IMR-90 (cell line): Measurements from ENCODE around the gene WAS. TPM values are rescaled to one million over a fixed set of nuclear protein-coding genes. Genes with fewer than 3 reads are reported as not detected.

Source experiments
- ATAC-seq: fragments of 200-7000 bp; cut with Tn5 transposase; 2 replicates; pipeline ENCODE4 v1.9.1; 2020; ENCODE audit warnings: low read depth, mild to moderate bottlenecking, moderate library complexity
- BruUV-seq: library from RNA; stranded (reverse); fragments of 400-500 nt; replicated peaks from 2 replicates; lab custom pipeline; 2021; lab: Mats Ljungman, UMichigan
- CTCF ChIA-PET: fragments of 300-600 bp; formaldehyde crosslinking; extraction: SDS; loops from one replicate; lab custom pipeline; 2021; ENCODE audit warnings: antibody characterized with exemption; lab: Yijun Ruan, JAX
- POLR2A ChIA-PET: fragments of 300-600 bp; sonication (Branson Sonifier 250); formaldehyde crosslinking; loops from one replicate; lab custom pipeline; 2022; ENCODE audit warnings: antibody characterized with exemption; ENCODE audit not compliant: unreplicated experiment; lab: Charles Lee
- DNase-seq: peaks from one replicate; pipeline ENCODE4 v3.0.0; 2013
- H2AFZ ChIP-seq: replicated peaks from 2 replicates; pipeline ENCODE3; 2013; ENCODE audit warnings: low read length, mild to moderate bottlenecking; ENCODE audit not compliant: poor library complexity
- H2AK5ac ChIP-seq: 2 replicates; pipeline ENCODE4 v1.6.1; 2013; ENCODE audit warnings: low read depth, low read length, inconsistent platforms
- H2AK9ac ChIP-seq: replicated peaks from 2 replicates; pipeline ENCODE3; 2013; ENCODE audit warnings: mild to moderate bottlenecking, low read depth, low read length, moderate library complexity; ENCODE audit not compliant: poor library complexity
- H2BK120ac ChIP-seq: 2 replicates; pipeline ENCODE4 v1.6.1; 2013; ENCODE audit warnings: low read depth, low read length, inconsistent platforms
- H2BK15ac ChIP-seq: 3 replicates; pipeline ENCODE4 v1.6.1; 2013; ENCODE audit warnings: low read depth, low read length, inconsistent platforms
- H2BK20ac ChIP-seq: 2 replicates; pipeline ENCODE4 v1.6.1; 2013; ENCODE audit warnings: low read depth, mild to moderate bottlenecking, inconsistent platforms, low read length, moderate library complexity
- H2BK5ac ChIP-seq: 2 replicates; pipeline ENCODE4 v1.6.1; 2013; ENCODE audit warnings: mild to moderate bottlenecking, low read depth, low read length, inconsistent platforms; ENCODE audit not compliant: poor library complexity, severe bottlenecking
- H3K14ac ChIP-seq: replicated peaks from 2 replicates; pipeline ENCODE4 v1.6.1; 2013; ENCODE audit warnings: low read depth, low read length, inconsistent platforms
- H3K18ac ChIP-seq: 2 replicates; pipeline ENCODE4 v1.6.1; 2013; ENCODE audit warnings: low read depth, low read length, control low read depth
- H3K23ac ChIP-seq: 2 replicates; pipeline ENCODE4 v1.6.1; 2013; ENCODE audit warnings: low read depth, low read length, inconsistent platforms
- H3K27ac ChIP-seq: 2 replicates; pipeline ENCODE4 v1.5.1; 2013; ENCODE audit warnings: mild to moderate bottlenecking, control low read depth, low read length; ENCODE audit not compliant: insufficient read depth
- H3K27me3 ChIP-seq: 2 replicates; pipeline ENCODE4 v1.6.1; 2013; ENCODE audit warnings: low read length; ENCODE audit not compliant: control insufficient read depth, insufficient read depth
- H3K36me3 ChIP-seq: 2 replicates; pipeline ENCODE4 v1.6.1; 2013; ENCODE audit warnings: low read length, mixed read lengths; ENCODE audit not compliant: control insufficient read depth, insufficient read depth
- H3K4ac ChIP-seq: 2 replicates; pipeline ENCODE4 v1.6.1; 2013; ENCODE audit warnings: low read depth, low read length, inconsistent platforms
- H3K4me1 ChIP-seq: 2 replicates; pipeline ENCODE4 v1.6.1; 2013; ENCODE audit warnings: low read length, mixed read lengths; ENCODE audit not compliant: control insufficient read depth, insufficient read depth
- H3K4me2 ChIP-seq: 2 replicates; pipeline ENCODE4 v1.6.1; 2013; ENCODE audit warnings: low read depth, mild to moderate bottlenecking, control low read depth, low read length, moderate library complexity
- H3K4me3 ChIP-seq: 2 replicates; pipeline ENCODE4 v1.5.1; 2013; ENCODE audit warnings: low read depth, mild to moderate bottlenecking, control low read depth, low read length, moderate library complexity; ENCODE audit not compliant: insufficient read depth
- H3K56ac ChIP-seq: 2 replicates; pipeline ENCODE4 v1.6.1; 2013; ENCODE audit warnings: low read length, inconsistent platforms; ENCODE audit not compliant: insufficient read depth; ENCODE audit errors: extremely low read depth
- H3K79me1 ChIP-seq, 2 experiments: 2 replicates each; pipeline ENCODE4 v1.6.1; 2013; ENCODE audit warnings: low read length in 2 of 2, inconsistent platforms in 1 of 2, low read depth in 1 of 2
- H3K9ac ChIP-seq: 2 replicates; pipeline ENCODE4 v1.6.1; 2013; ENCODE audit warnings: low read depth, low read length, control low read depth
- H3K9me1 ChIP-seq: 2 replicates; pipeline ENCODE4 v1.6.1; 2013; ENCODE audit warnings: low read length, inconsistent platforms; ENCODE audit not compliant: insufficient read depth
- H3K9me3 ChIP-seq: 2 replicates; pipeline ENCODE4 v1.6.1; 2013; ENCODE audit warnings: low read length; ENCODE audit not compliant: control insufficient read depth, insufficient read depth
- H4K20me1 ChIP-seq: 2 replicates; pipeline ENCODE4 v1.6.1; 2013; ENCODE audit warnings: low read length, inconsistent platforms; ENCODE audit not compliant: insufficient read depth
- H4K5ac ChIP-seq: 2 replicates; pipeline ENCODE4 v1.6.1; 2013; ENCODE audit warnings: mild to moderate bottlenecking, low read depth, low read length, control low read depth
- H4K8ac ChIP-seq, 2 experiments: 2 replicates each; pipeline ENCODE4 v1.6.1; 2013; ENCODE audit warnings: low read depth in 2 of 2, low read length in 2 of 2, control low read depth in 1 of 2, inconsistent platforms in 1 of 2
- H4K91ac ChIP-seq: 2 replicates; pipeline ENCODE4 v1.6.1; 2013; ENCODE audit warnings: low read depth, low read length, inconsistent platforms; ENCODE audit not compliant: insufficient read depth
- BHLHE40 ChIP-seq: fragments of 150-350 bp; IDR thresholded peaks from 2 replicates; pipeline ENCODE4 v1.6.1; 2016; ENCODE audit warnings: mild to moderate bottlenecking, low read depth, low read length
- CEBPB ChIP-seq: IDR thresholded peaks from 2 replicates; pipeline ENCODE4 v1.6.1; 2012; ENCODE audit warnings: low read depth, low read length, improper control_type of control experiment
- CHD1 ChIP-seq: IDR thresholded peaks from 2 replicates; pipeline ENCODE4 v1.6.1; 2012; ENCODE audit warnings: low read depth, low read length, improper control_type of control experiment
- CTCF ChIP-seq: conservative IDR thresholded peaks from 2 replicates; pipeline ENCODE4 v1.5.1; 2012; ENCODE audit warnings: mild to moderate bottlenecking, low read depth, low read length, improper control_type of control experiment
- FOS ChIP-seq: fragments of 150-350 bp; IDR thresholded peaks from 2 replicates; pipeline ENCODE4 v1.6.1; 2016; ENCODE audit warnings: low read depth, low read length
- MAFK ChIP-seq: IDR thresholded peaks from 2 replicates; pipeline ENCODE4 v1.6.1; 2012; ENCODE audit warnings: low read depth, low read length, improper control_type of control experiment
- MAZ ChIP-seq: IDR thresholded peaks from 2 replicates; pipeline ENCODE4 v1.6.1; 2012; ENCODE audit warnings: low read depth, mild to moderate bottlenecking, low read length, improper control_type of control experiment, moderate library complexity, borderline replicate concordance
- MXI1 ChIP-seq: IDR thresholded peaks from 2 replicates; pipeline ENCODE4 v1.6.1; 2012; ENCODE audit warnings: low read depth, mild to moderate bottlenecking, low read length, moderate library complexity, borderline replicate concordance
- NFE2L2 ChIP-seq: fragments of 150-350 bp; IDR thresholded peaks from 2 replicates; pipeline ENCODE4 v1.6.1; 2016; ENCODE audit warnings: low read depth, mild to moderate bottlenecking, low read length
- POLR2A ChIP-seq: IDR thresholded peaks from 2 replicates; pipeline ENCODE4 v1.6.1; 2012; ENCODE audit warnings: mild to moderate bottlenecking, low read depth, low read length
- RAD21 ChIP-seq: IDR thresholded peaks from 2 replicates; pipeline ENCODE4 v1.6.1; 2012; ENCODE audit warnings: low read length, improper control_type of control experiment
- RCOR1 ChIP-seq: IDR thresholded peaks from 2 replicates; pipeline ENCODE4 v1.6.1; 2012; ENCODE audit warnings: mild to moderate bottlenecking, low read length, improper control_type of control experiment; ENCODE audit not compliant: insufficient replicate concordance
- RFX5 ChIP-seq: IDR thresholded peaks from 2 replicates; pipeline ENCODE4 v1.8.0; 2012; ENCODE audit warnings: low read depth, mild to moderate bottlenecking, low read length, moderate library complexity
- SMC3 ChIP-seq: fragments of 150-350 bp; IDR thresholded peaks from 2 replicates; pipeline ENCODE4 v1.6.1; 2016; ENCODE audit warnings: low read depth, mild to moderate bottlenecking, antibody characterized with exemption, low read length, moderate library complexity
- USF2 ChIP-seq: fragments of 150-350 bp; IDR thresholded peaks from 2 replicates; pipeline ENCODE4 v1.6.1; 2017; ENCODE audit warnings: mild to moderate bottlenecking, antibody characterized with exemption, low read length, low read depth
- dilution Hi-C: fragments of 300-500 bp; cut with HindIII; formaldehyde crosslinking; loops from one replicate; pipeline ENCODE4 v1.14.3; 2018; ENCODE audit warnings: low sequenced_read_pairs; ENCODE audit not compliant: unreplicated experiment
- in situ Hi-C: fragments of 300-500 bp; cut with MboI; formaldehyde crosslinking; loops from 3 replicates; pipeline ENCODE4 v1.14.3; 2019; ENCODE audit warnings: low sequenced_read_pairs, inconsistent platforms, mixed read lengths
- intact Hi-C: fragments of 100-400 bp; cut with micrococcal nuclease; formaldehyde crosslinking; loops from 2 replicates; pipeline ENCODE4 v1.10.0; 2022
- polyA plus RNA-seq, 3 experiments: library from polyadenylated mRNA; depleted of rRNA; stranded (reverse); fragments of >200 nt; gene quantifications; 2 replicates each; pipeline ENCODE4 v1.2.3, GENCODE V29; 2012; ENCODE audit warnings: low replicate concordance in 1 of 3
- total RNA-seq: library from RNA; depleted of rRNA; stranded (reverse); fragments of >200 nt; gene quantifications from 2 replicates; pipeline ENCODE4 v1.2.3, GENCODE V29; 2012

WAS gene
- total and polyA plus RNA-seq, 2 of the 4 experiments (the other 2 are of a cell fraction), result 0.14 TPM; not detected in 1

- no peaks in the 10 kb centered on the region for H3K4me1 ChIP-seq
- ChIA-PET POLR2A (no interaction called here), CTCF (no interaction called here)
- H3K4me3 ChIP-seq, result no peak overlapping the region
- in situ Hi-C loops, result no loop called here
- no peak overlapping the region for H3K27ac ChIP-seq
- no TSS peak for BruUV-seq
- H2BK20ac ChIP-seq, result no peak overlapping the region
- no peaks in the 10 kb centered on the region for H3K9me3 ChIP-seq
- intact Hi-C loops, result no loop called here
- H3K9ac ChIP-seq, result no peak overlapping the region
- H3K27me3 ChIP-seq, result peaks cover 5% of the 10 kb centered on the region; the same call in 1 of the 2 replicates
- no peak overlapping the region for H2BK15ac ChIP-seq
- H2AK5ac ChIP-seq, result no peak overlapping the region
- dilution Hi-C loops, result no loop called here
- H3K9me1 ChIP-seq, result no peaks in the 10 kb centered on the region
- H2AFZ ChIP-seq, result no peak overlapping the region
- H3K14ac ChIP-seq, result no peak overlapping the region
- H4K8ac ChIP-seq, result no peak overlapping the region
- ATAC-seq (no peak), DNase-seq (no peak)
- H4K20me1 ChIP-seq, result no peaks in the 10 kb centered on the region
- H3K23ac ChIP-seq, result no peak overlapping the region
- TF ChIP-seq MAZ (no peak), POLR2A (no peak), BHLHE40 (no peak), NFE2L2 (no peak), RAD21 (no peak), RCOR1 (no peak), FOS (no peak), RFX5 (no peak), CHD1 (no peak), SMC3 (no peak), USF2 (no peak), MXI1 (no peak), MAFK (no peak), CEBPB (no peak), CTCF (no peak)
- no peaks in the 10 kb centered on the region for H3K36me3 ChIP-seq
- no peak overlapping the region for H3K56ac ChIP-seq
- no peak overlapping the region for H3K4ac ChIP-seq
- no peaks in the 10 kb centered on the region for H3K79me1 ChIP-seq
- H2BK120ac ChIP-seq, result no peak overlapping the region
- no peak overlapping the region for H4K5ac ChIP-seq
- H4K91ac ChIP-seq, result no peak overlapping the region
- no peak overlapping the region for H2BK5ac ChIP-seq
- H3K18ac ChIP-seq, result no peak overlapping the region
- H3K4me2 ChIP-seq, result no peak overlapping the region
- H2AK9ac ChIP-seq, result no peak overlapping the region
Observed at GRCh38 chrX:48721916-48722315, 38.3 kb downstream of the WAS start.
